CD14-positive monocyte (primary cell): ENCODE results near the gene GRAMD1A. TPM values are rescaled to one million over a fixed set of nuclear protein-coding genes. Genes with fewer than 3 reads are reported as not detected.
A peak's percentile ranks its signal among the peaks of the same experiment; 100 is the strongest.

Experiments used
- DNase-seq, 3 donors: peaks; one replicate each; pipeline ENCODE4 v3.0.0-alpha.2; 2011 to 2022
- H2AFZ ChIP-seq: 2 replicates; pipeline ENCODE4 v1.6.0; 2012; ENCODE audit warnings: mild to moderate bottlenecking, low read depth, low read length, inconsistent platforms; ENCODE audit not compliant: insufficient read depth, poor library complexity, severe bottlenecking
- H3K27ac ChIP-seq, 2 donors: 1 replicate in 1 of 2; 2 replicates in 1 of 2; pipeline ENCODE4 v1.5.1; 2012 to 2013; ENCODE audit warnings: low read length in 2 of 2, control low read depth in 1 of 2, inconsistent platforms in 1 of 2, low read depth in 1 of 2, mild to moderate bottlenecking in 1 of 2
- H3K27me3 ChIP-seq, 2 donors: one replicate each; pipeline versions ENCODE4 v1.6.0 to v1.6.1; 2011 to 2013; ENCODE audit warnings: low read length in 2 of 2; ENCODE audit not compliant: control insufficient read depth in 2 of 2, insufficient read depth in 2 of 2
- H3K36me3 ChIP-seq, 2 donors: replicated peaks in 1 of 2; 1 replicate in 1 of 2; 2 replicates in 1 of 2; pipeline versions ENCODE4 v1.5.1 to v1.6.1; 2012 to 2013; ENCODE audit warnings: low read length in 2 of 2, control low read depth in 1 of 2, inconsistent platforms in 1 of 2, mild to moderate bottlenecking in 1 of 2; ENCODE audit not compliant: insufficient read depth in 2 of 2, control insufficient read depth in 1 of 2
- H3K4me1 ChIP-seq, 2 donors: 1 replicate in 1 of 2; 2 replicates in 1 of 2; pipeline versions ENCODE4 v1.5.1 to v1.6.1; 2012 to 2013; ENCODE audit warnings: low read length in 2 of 2, control low read depth in 1 of 2, inconsistent platforms in 1 of 2, mild to moderate bottlenecking in 1 of 2, moderate library complexity in 1 of 2; ENCODE audit not compliant: insufficient read depth in 2 of 2, control insufficient read depth in 1 of 2
- H3K4me2 ChIP-seq: replicated peaks from 2 replicates; pipeline ENCODE3; 2012; ENCODE audit warnings: low read length, moderate library complexity, mild to moderate bottlenecking; ENCODE audit not compliant: poor library complexity, severe bottlenecking; ENCODE audit errors: extremely low read depth
- H3K4me3 ChIP-seq, 3 experiments: fragments of 200-600 bp in 1 of 3; sonication (generic) in 1 of 3; replicated peaks in 1 of 3; 1 replicate in 2 of 3; 2 replicates in 1 of 3; pipeline ENCODE4 v1.5.1; 2011 to 2013; ENCODE audit warnings: low read length in 3 of 3, mild to moderate bottlenecking in 3 of 3, control low read depth in 2 of 3, low read depth in 2 of 3, inconsistent platforms in 1 of 3, moderate library complexity in 1 of 3
- H3K79me2 ChIP-seq: 2 replicates; pipeline ENCODE4 v1.6.0; 2012; ENCODE audit warnings: mild to moderate bottlenecking, control low read depth, inconsistent platforms, low read length, moderate library complexity; ENCODE audit not compliant: insufficient read depth
- H3K9ac ChIP-seq: 2 replicates; pipeline ENCODE4 v1.6.0; 2017; ENCODE audit warnings: low read length, mild to moderate bottlenecking; ENCODE audit not compliant: insufficient read depth, poor library complexity, severe bottlenecking
- H3K9me3 ChIP-seq, 2 donors: replicated peaks in 1 of 2; 1 replicate in 1 of 2; 2 replicates in 1 of 2; pipeline versions ENCODE4 v1.5.1 to v1.6.1; 2012 to 2013; ENCODE audit warnings: low read length in 2 of 2, control low read depth in 1 of 2; ENCODE audit not compliant: control insufficient read depth in 1 of 2, insufficient read depth in 1 of 2
- H4K20me1 ChIP-seq: 2 replicates; pipeline ENCODE4 v1.6.0; 2012; ENCODE audit warnings: mild to moderate bottlenecking, low read length, control low read depth, moderate library complexity; ENCODE audit not compliant: insufficient read depth
- H3K27ac Mint-ChIP-seq, 7 donors: one replicate each; pipeline ENCODE4 v1.8.0; 2020; ENCODE audit warnings: mild to moderate bottlenecking in 7 of 7, mixed read lengths in 7 of 7, moderate library complexity in 6 of 7, inconsistent platforms in 2 of 7
- H3K27me3 Mint-ChIP-seq, 3 donors: one replicate each; pipeline ENCODE4 v1.8.0; 2021 to 2022; ENCODE audit warnings: low read depth in 3 of 3, mild to moderate bottlenecking in 3 of 3, mixed read lengths in 3 of 3, moderate library complexity in 3 of 3, inconsistent platforms in 1 of 3
- H3K36me3 Mint-ChIP-seq, 2 donors: one replicate each; pipeline ENCODE4 v1.8.0; 2020; ENCODE audit warnings: mixed read lengths in 2 of 2, inconsistent platforms in 1 of 2, mild to moderate bottlenecking in 1 of 2
- H3K4me1 Mint-ChIP-seq: one replicate; pipeline ENCODE4 v1.8.0; 2020; ENCODE audit warnings: mild to moderate bottlenecking, mixed read lengths
- H3K4me3 Mint-ChIP-seq, 2 donors: one replicate each; pipeline ENCODE4 v1.8.0; 2020; ENCODE audit warnings: mild to moderate bottlenecking in 2 of 2, mixed read lengths in 2 of 2, moderate library complexity in 1 of 2
- H3K9me3 Mint-ChIP-seq, 7 donors: one replicate each; pipeline ENCODE4 v1.8.0; 2020 to 2022; ENCODE audit warnings: mixed read lengths in 7 of 7, mild to moderate bottlenecking in 6 of 7, moderate library complexity in 6 of 7, inconsistent platforms in 2 of 7
- whole genome bisulfite sequencing: methylation state at CpG from one replicate; pipeline ENCODE4 v1.1.5; 2013; ENCODE audit warnings: missing lambda C conversion rate; ENCODE audit not compliant: insufficient coverage; 5-methylcytosine and 5-hydroxymethylcytosine counted together
- intact Hi-C, 2 donors: fragments of 100-400 bp; cut with micrococcal nuclease; formaldehyde crosslinking; loops; one replicate each; pipeline versions ENCODE4 v1.15.0 to v1.15.1; 2023
- polyA plus RNA-seq, 3 donors: library from polyadenylated mRNA; depleted of rRNA in 1 of 3; unstranded in 2 of 3; stranded (reverse) in 1 of 3; fragments of 300-500 nt in 2 of 3; fragments of >200 nt in 1 of 3; fragmentation: Illumina TruSeq in 2 of 3; gene quantifications; 1 replicate in 2 of 3; 2 replicates in 1 of 3; pipeline ENCODE4 v1.2.3, GENCODE V29; 2012 to 2021
- TF ChIP-seq, protein P1 (sequence below): fragments of 200-600 bp; IDR thresholded peaks from one replicate; pipeline ENCODE4 v1.8.0; 2022; ENCODE audit warnings: antibody characterized with exemption, mild to moderate bottlenecking

GRAMD1A gene
- polyA plus RNA-seq, 3 donors = 9.3 to 73.9 (median 15.1) TPM

DNA sequence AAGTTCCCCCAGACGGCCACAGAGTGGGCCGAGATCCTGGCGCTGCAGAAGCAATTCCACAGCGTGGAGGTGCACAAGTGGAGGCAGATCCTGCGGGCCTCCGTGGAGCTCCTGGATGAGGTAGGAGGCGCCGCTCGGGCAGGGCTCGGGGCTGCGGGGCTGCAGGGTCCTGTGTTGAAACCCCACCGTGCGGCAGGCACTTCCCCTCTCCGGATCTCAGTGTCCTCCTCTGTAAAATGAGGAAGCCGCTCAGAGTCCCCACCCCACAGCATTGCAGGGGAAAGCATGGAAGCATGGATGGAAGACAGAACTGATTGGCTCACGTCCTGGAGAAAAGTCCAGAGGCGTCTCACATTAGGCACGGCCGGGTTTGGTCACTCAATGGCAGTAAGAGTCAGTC lies 23.3 kb downstream of the GRAMD1A start:
- no peak overlapping the region for H3K4me3 ChIP-seq
- no peak overlapping the region for H3K27ac Mint-ChIP-seq
- H4K20me1 ChIP-seq = peaks cover 21% of the 10 kb centered on the region
- no peaks in the 10 kb centered on the region for H3K9me3 Mint-ChIP-seq
- H3K36me3 ChIP-seq = peaks cover 91 to 100% of the 10 kb centered on the region in 2 donors
- 35% methylated on average over 17 of the region's 19 CpGs for WGBS
- H3K9me3 ChIP-seq = no peaks in the 10 kb centered on the region
- intact Hi-C loops = no loop called here
- H3K27me3 ChIP-seq = no peaks in the 10 kb centered on the region
- H2AFZ ChIP-seq = no peak overlapping the region
- H3K4me3 Mint-ChIP-seq = no peak overlapping the region
- H3K4me2 ChIP-seq = no peak overlapping the region
- H3K36me3 Mint-ChIP-seq = peaks cover 87 to 98% of the 10 kb centered on the region in 2 donors
- H3K4me1 ChIP-seq = peaks cover 15 to 16% of the 10 kb centered on the region in 2 donors
- TF ChIP-seq, protein P1, sequence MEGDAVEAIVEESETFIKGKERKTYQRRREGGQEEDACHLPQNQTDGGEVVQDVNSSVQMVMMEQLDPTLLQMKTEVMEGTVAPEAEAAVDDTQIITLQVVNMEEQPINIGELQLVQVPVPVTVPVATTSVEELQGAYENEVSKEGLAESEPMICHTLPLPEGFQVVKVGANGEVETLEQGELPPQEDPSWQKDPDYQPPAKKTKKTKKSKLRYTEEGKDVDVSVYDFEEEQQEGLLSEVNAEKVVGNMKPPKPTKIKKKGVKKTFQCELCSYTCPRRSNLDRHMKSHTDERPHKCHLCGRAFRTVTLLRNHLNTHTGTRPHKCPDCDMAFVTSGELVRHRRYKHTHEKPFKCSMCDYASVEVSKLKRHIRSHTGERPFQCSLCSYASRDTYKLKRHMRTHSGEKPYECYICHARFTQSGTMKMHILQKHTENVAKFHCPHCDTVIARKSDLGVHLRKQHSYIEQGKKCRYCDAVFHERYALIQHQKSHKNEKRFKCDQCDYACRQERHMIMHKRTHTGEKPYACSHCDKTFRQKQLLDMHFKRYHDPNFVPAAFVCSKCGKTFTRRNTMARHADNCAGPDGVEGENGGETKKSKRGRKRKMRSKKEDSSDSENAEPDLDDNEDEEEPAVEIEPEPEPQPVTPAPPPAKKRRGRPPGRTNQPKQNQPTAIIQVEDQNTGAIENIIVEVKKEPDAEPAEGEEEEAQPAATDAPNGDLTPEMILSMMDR = no peak
- peaks cover 0 to 3% (median 0%) of the 10 kb centered on the region in 3 donors for H3K27me3 Mint-ChIP-seq
- peak overlapping the region in 1 of 2 donors; percentile 31 for H3K27ac ChIP-seq
- H3K9ac ChIP-seq = no peak overlapping the region
- H3K79me2 ChIP-seq = no peaks in the 10 kb centered on the region
- peak in 2 of 3 donors; percentile 41 to 55 for DNase-seq
- H3K4me1 Mint-ChIP-seq = peaks cover 16% of the 10 kb centered on the region

GRCh38 chr19:35024095-35024494 lies 24.0 kb downstream of the GRAMD1A start:
- no peak overlapping the region for H3K4me3 Mint-ChIP-seq
- peaks cover 16% of the 10 kb centered on the region for H3K4me1 Mint-ChIP-seq
- Histone ChIP-seq H3K4me3 (no peak overlapping the region), H3K4me1 (peaks cover 15 to 16% of the 10 kb centered on the region in 2 donors), H3K9me3 (no peaks in the 10 kb centered on the region), H3K27ac (peak overlapping the region in 1 of 2 donors; percentile 14), H3K4me2 (no peak overlapping the region), H3K27me3 (peaks cover 0 to 2% of the 10 kb centered on the region in 2 donors), H3K9ac (no peak overlapping the region), H3K79me2 (no peaks in the 10 kb centered on the region), H3K36me3 (peaks cover 85 to 94% of the 10 kb centered on the region in 2 donors), H4K20me1 (peaks cover 21% of the 10 kb centered on the region), H2AFZ (no peak overlapping the region)
- peaks cover under 1 to 4% (median 3%) of the 10 kb centered on the region in 3 donors for H3K27me3 Mint-ChIP-seq
- intact Hi-C loops = no loop called here
- H3K9me3 Mint-ChIP-seq = peaks cover 0 to 3% (median 0%) of the 10 kb centered on the region in 7 donors
- H3K27ac Mint-ChIP-seq = no peak overlapping the region
- TF ChIP-seq, protein P1 = no peak
- WGBS = over 99% methylated on average over 6 of the region's 6 CpGs
- DNase-seq = no peak
- peaks cover 82 to 95% of the 10 kb centered on the region in 2 donors for H3K36me3 Mint-ChIP-seq
